IMR-90 (cell line): ENCODE data around the gene NPR3. TPM values are rescaled to one million over a fixed set of nuclear protein-coding genes. Genes with fewer than 3 reads are reported as not detected.

Experiments used
- ATAC-seq: fragments of 200-7000 bp; cut with Tn5 transposase; 2 replicates; pipeline ENCODE4 v1.9.1; 2020; ENCODE audit warnings: low read depth, mild to moderate bottlenecking, moderate library complexity
- BruUV-seq: library from RNA; stranded (reverse); fragments of 400-500 nt; replicated peaks from 2 replicates; lab custom pipeline; 2021; lab: Mats Ljungman, UMichigan
- CTCF ChIA-PET: fragments of 300-600 bp; formaldehyde crosslinking; extraction: SDS; loops from one replicate; lab custom pipeline; 2021; ENCODE audit warnings: antibody characterized with exemption; lab: Yijun Ruan, JAX
- POLR2A ChIA-PET: fragments of 300-600 bp; sonication (Branson Sonifier 250); formaldehyde crosslinking; loops from one replicate; lab custom pipeline; 2022; ENCODE audit warnings: antibody characterized with exemption; ENCODE audit not compliant: unreplicated experiment; lab: Charles Lee
- DNase-seq: peaks from one replicate; pipeline ENCODE4 v3.0.0; 2013
- H2AFZ ChIP-seq: replicated peaks from 2 replicates; pipeline ENCODE3; 2013; ENCODE audit warnings: low read length, mild to moderate bottlenecking; ENCODE audit not compliant: poor library complexity
- H2AK5ac ChIP-seq: 2 replicates; pipeline ENCODE4 v1.6.1; 2013; ENCODE audit warnings: low read depth, low read length, inconsistent platforms
- H2AK9ac ChIP-seq: replicated peaks from 2 replicates; pipeline ENCODE3; 2013; ENCODE audit warnings: mild to moderate bottlenecking, low read depth, low read length, moderate library complexity; ENCODE audit not compliant: poor library complexity
- H2BK120ac ChIP-seq: 2 replicates; pipeline ENCODE4 v1.6.1; 2013; ENCODE audit warnings: low read depth, low read length, inconsistent platforms
- H2BK15ac ChIP-seq: 3 replicates; pipeline ENCODE4 v1.6.1; 2013; ENCODE audit warnings: low read depth, low read length, inconsistent platforms
- H2BK20ac ChIP-seq: 2 replicates; pipeline ENCODE4 v1.6.1; 2013; ENCODE audit warnings: low read depth, mild to moderate bottlenecking, inconsistent platforms, low read length, moderate library complexity
- H2BK5ac ChIP-seq: 2 replicates; pipeline ENCODE4 v1.6.1; 2013; ENCODE audit warnings: mild to moderate bottlenecking, low read depth, low read length, inconsistent platforms; ENCODE audit not compliant: poor library complexity, severe bottlenecking
- H3K14ac ChIP-seq: replicated peaks from 2 replicates; pipeline ENCODE4 v1.6.1; 2013; ENCODE audit warnings: low read depth, low read length, inconsistent platforms
- H3K18ac ChIP-seq: 2 replicates; pipeline ENCODE4 v1.6.1; 2013; ENCODE audit warnings: low read depth, low read length, control low read depth
- H3K23ac ChIP-seq: 2 replicates; pipeline ENCODE4 v1.6.1; 2013; ENCODE audit warnings: low read depth, low read length, inconsistent platforms
- H3K27ac ChIP-seq: 2 replicates; pipeline ENCODE4 v1.5.1; 2013; ENCODE audit warnings: mild to moderate bottlenecking, control low read depth, low read length; ENCODE audit not compliant: insufficient read depth
- H3K27me3 ChIP-seq: 2 replicates; pipeline ENCODE4 v1.6.1; 2013; ENCODE audit warnings: low read length; ENCODE audit not compliant: control insufficient read depth, insufficient read depth
- H3K36me3 ChIP-seq: 2 replicates; pipeline ENCODE4 v1.6.1; 2013; ENCODE audit warnings: low read length, mixed read lengths; ENCODE audit not compliant: control insufficient read depth, insufficient read depth
- H3K4ac ChIP-seq: 2 replicates; pipeline ENCODE4 v1.6.1; 2013; ENCODE audit warnings: low read depth, low read length, inconsistent platforms
- H3K4me1 ChIP-seq: 2 replicates; pipeline ENCODE4 v1.6.1; 2013; ENCODE audit warnings: low read length, mixed read lengths; ENCODE audit not compliant: control insufficient read depth, insufficient read depth
- H3K4me2 ChIP-seq: 2 replicates; pipeline ENCODE4 v1.6.1; 2013; ENCODE audit warnings: low read depth, mild to moderate bottlenecking, control low read depth, low read length, moderate library complexity
- H3K4me3 ChIP-seq: 2 replicates; pipeline ENCODE4 v1.5.1; 2013; ENCODE audit warnings: low read depth, mild to moderate bottlenecking, control low read depth, low read length, moderate library complexity; ENCODE audit not compliant: insufficient read depth
- H3K56ac ChIP-seq: 2 replicates; pipeline ENCODE4 v1.6.1; 2013; ENCODE audit warnings: low read length, inconsistent platforms; ENCODE audit not compliant: insufficient read depth; ENCODE audit errors: extremely low read depth
- H3K79me1 ChIP-seq, 2 experiments: 2 replicates each; pipeline ENCODE4 v1.6.1; 2013; ENCODE audit warnings: low read length in 2 of 2, inconsistent platforms in 1 of 2, low read depth in 1 of 2
- H3K9ac ChIP-seq: 2 replicates; pipeline ENCODE4 v1.6.1; 2013; ENCODE audit warnings: low read depth, low read length, control low read depth
- H3K9me1 ChIP-seq: 2 replicates; pipeline ENCODE4 v1.6.1; 2013; ENCODE audit warnings: low read length, inconsistent platforms; ENCODE audit not compliant: insufficient read depth
- H3K9me3 ChIP-seq: 2 replicates; pipeline ENCODE4 v1.6.1; 2013; ENCODE audit warnings: low read length; ENCODE audit not compliant: control insufficient read depth, insufficient read depth
- H4K20me1 ChIP-seq: 2 replicates; pipeline ENCODE4 v1.6.1; 2013; ENCODE audit warnings: low read length, inconsistent platforms; ENCODE audit not compliant: insufficient read depth
- H4K5ac ChIP-seq: 2 replicates; pipeline ENCODE4 v1.6.1; 2013; ENCODE audit warnings: mild to moderate bottlenecking, low read depth, low read length, control low read depth
- H4K8ac ChIP-seq, 2 experiments: 2 replicates each; pipeline ENCODE4 v1.6.1; 2013; ENCODE audit warnings: low read depth in 2 of 2, low read length in 2 of 2, control low read depth in 1 of 2, inconsistent platforms in 1 of 2
- H4K91ac ChIP-seq: 2 replicates; pipeline ENCODE4 v1.6.1; 2013; ENCODE audit warnings: low read depth, low read length, inconsistent platforms; ENCODE audit not compliant: insufficient read depth
- BHLHE40 ChIP-seq: fragments of 150-350 bp; IDR thresholded peaks from 2 replicates; pipeline ENCODE4 v1.6.1; 2016; ENCODE audit warnings: mild to moderate bottlenecking, low read depth, low read length
- CEBPB ChIP-seq: IDR thresholded peaks from 2 replicates; pipeline ENCODE4 v1.6.1; 2012; ENCODE audit warnings: low read depth, low read length, improper control_type of control experiment
- CHD1 ChIP-seq: IDR thresholded peaks from 2 replicates; pipeline ENCODE4 v1.6.1; 2012; ENCODE audit warnings: low read depth, low read length, improper control_type of control experiment
- CTCF ChIP-seq: conservative IDR thresholded peaks from 2 replicates; pipeline ENCODE4 v1.5.1; 2012; ENCODE audit warnings: mild to moderate bottlenecking, low read depth, low read length, improper control_type of control experiment
- ELK1 ChIP-seq: fragments of 150-350 bp; IDR thresholded peaks from 2 replicates; pipeline ENCODE4 v1.6.1; 2016; ENCODE audit warnings: low read depth, mild to moderate bottlenecking, low read length, moderate library complexity, borderline replicate concordance
- FOS ChIP-seq: fragments of 150-350 bp; IDR thresholded peaks from 2 replicates; pipeline ENCODE4 v1.6.1; 2016; ENCODE audit warnings: low read depth, low read length
- MAFK ChIP-seq: IDR thresholded peaks from 2 replicates; pipeline ENCODE4 v1.6.1; 2012; ENCODE audit warnings: low read depth, low read length, improper control_type of control experiment
- MAZ ChIP-seq: IDR thresholded peaks from 2 replicates; pipeline ENCODE4 v1.6.1; 2012; ENCODE audit warnings: low read depth, mild to moderate bottlenecking, low read length, improper control_type of control experiment, moderate library complexity, borderline replicate concordance
- MXI1 ChIP-seq: IDR thresholded peaks from 2 replicates; pipeline ENCODE4 v1.6.1; 2012; ENCODE audit warnings: low read depth, mild to moderate bottlenecking, low read length, moderate library complexity, borderline replicate concordance
- NFE2L2 ChIP-seq: fragments of 150-350 bp; IDR thresholded peaks from 2 replicates; pipeline ENCODE4 v1.6.1; 2016; ENCODE audit warnings: low read depth, mild to moderate bottlenecking, low read length
- POLR2A ChIP-seq: IDR thresholded peaks from 2 replicates; pipeline ENCODE4 v1.6.1; 2012; ENCODE audit warnings: mild to moderate bottlenecking, low read depth, low read length
- RAD21 ChIP-seq: IDR thresholded peaks from 2 replicates; pipeline ENCODE4 v1.6.1; 2012; ENCODE audit warnings: low read length, improper control_type of control experiment
- RCOR1 ChIP-seq: IDR thresholded peaks from 2 replicates; pipeline ENCODE4 v1.6.1; 2012; ENCODE audit warnings: mild to moderate bottlenecking, low read length, improper control_type of control experiment; ENCODE audit not compliant: insufficient replicate concordance
- RFX5 ChIP-seq: IDR thresholded peaks from 2 replicates; pipeline ENCODE4 v1.8.0; 2012; ENCODE audit warnings: low read depth, mild to moderate bottlenecking, low read length, moderate library complexity
- SMC3 ChIP-seq: fragments of 150-350 bp; IDR thresholded peaks from 2 replicates; pipeline ENCODE4 v1.6.1; 2016; ENCODE audit warnings: low read depth, mild to moderate bottlenecking, antibody characterized with exemption, low read length, moderate library complexity
- USF2 ChIP-seq: fragments of 150-350 bp; IDR thresholded peaks from 2 replicates; pipeline ENCODE4 v1.6.1; 2017; ENCODE audit warnings: mild to moderate bottlenecking, antibody characterized with exemption, low read length, low read depth
- WGBS, 2 experiments: methylation state at CpG; one replicate each; pipeline versions ENCODE4 v1.1.5 to v1.1.7; 2013; ENCODE audit warnings: missing lambda C conversion rate in 2 of 2; ENCODE audit not compliant: insufficient read length in 1 of 2; ENCODE audit errors: extremely low coverage in 2 of 2; 5-methylcytosine and 5-hydroxymethylcytosine counted together
- dilution Hi-C: fragments of 300-500 bp; cut with HindIII; formaldehyde crosslinking; loops from one replicate; pipeline ENCODE4 v1.14.3; 2018; ENCODE audit warnings: low sequenced_read_pairs; ENCODE audit not compliant: unreplicated experiment
- in situ Hi-C: fragments of 300-500 bp; cut with MboI; formaldehyde crosslinking; loops from 3 replicates; pipeline ENCODE4 v1.14.3; 2019; ENCODE audit warnings: low sequenced_read_pairs, inconsistent platforms, mixed read lengths
- intact Hi-C: fragments of 100-400 bp; cut with micrococcal nuclease; formaldehyde crosslinking; loops from 2 replicates; pipeline ENCODE4 v1.10.0; 2022
- polyA plus RNA-seq, 3 experiments: library from polyadenylated mRNA; depleted of rRNA; stranded (reverse); fragments of >200 nt; gene quantifications; 2 replicates each; pipeline ENCODE4 v1.2.3, GENCODE V29; 2012; ENCODE audit warnings: low replicate concordance in 1 of 3
- total RNA-seq: library from RNA; depleted of rRNA; stranded (reverse); fragments of >200 nt; gene quantifications from 2 replicates; pipeline ENCODE4 v1.2.3, GENCODE V29; 2012

Gene NPR3
- total and polyA plus RNA-seq, 2 of the 4 experiments (the other 2 are of a cell fraction), result 24.6 to 88.2 TPM

GRCh38 chr5:32812399-32812798 lies 101.3 kb downstream of the NPR3 start:
- no peak overlapping the region for H3K56ac ChIP-seq
- no TSS peak for BruUV-seq
- in situ Hi-C loops, result no loop called here
- no peak overlapping the region for H3K23ac ChIP-seq
- dilution Hi-C loops, result no loop called here
- H2BK120ac ChIP-seq, result no peak overlapping the region
- H2AK9ac ChIP-seq, result no peak overlapping the region
- no peaks in the 10 kb centered on the region for H4K20me1 ChIP-seq
- no peak overlapping the region for H4K8ac ChIP-seq
- no peak overlapping the region for H2AFZ ChIP-seq
- no peaks in the 10 kb centered on the region for H3K36me3 ChIP-seq
- H3K14ac ChIP-seq, result no peak overlapping the region
- H3K4me3 ChIP-seq, result no peak overlapping the region
- H4K5ac ChIP-seq, result no peak overlapping the region
- H2AK5ac ChIP-seq, result no peak overlapping the region
- POLR2A ChIA-PET, result no interaction called here
- TF ChIP-seq RFX5 (no peak), NFE2L2 (no peak), FOS (no peak), RAD21 (no peak), RCOR1 (no peak), MAFK (no peak), CEBPB (no peak), CTCF (no peak), ELK1 (no peak), USF2 (no peak), SMC3 (no peak), CHD1 (no peak), POLR2A (no peak), BHLHE40 (no peak), MXI1 (no peak), MAZ (no peak)
- no peak overlapping the region for H2BK5ac ChIP-seq
- H3K9me1 ChIP-seq, result no peaks in the 10 kb centered on the region
- no peaks in the 10 kb centered on the region for H3K79me1 ChIP-seq
- H3K4ac ChIP-seq, result no peak overlapping the region
- H3K9me3 ChIP-seq, result no peaks in the 10 kb centered on the region
- CTCF ChIA-PET, result no interaction called here
- no peak overlapping the region for H3K9ac ChIP-seq
- H3K18ac ChIP-seq, result no peak overlapping the region
- H2BK20ac ChIP-seq, result no peak overlapping the region
- H3K27me3 ChIP-seq, result no peaks in the 10 kb centered on the region
- 88% methylated on average over 3 of the region's 5 CpGs; no CpG with 5 or more reads in 1 of the 2 experiments for WGBS, 2 experiments
- H2BK15ac ChIP-seq, result peak overlapping the region; percentile 36; the same call in 1 of the 3 replicates
- ATAC-seq, result no peak
- intact Hi-C loops, result no loop called here
- peak overlapping the region; percentile 38 for H4K91ac ChIP-seq
- no peak overlapping the region for H3K27ac ChIP-seq
- H3K4me2 ChIP-seq, result no peak overlapping the region
- DNase-seq, result no peak
- peaks cover 6% of the 10 kb centered on the region for H3K4me1 ChIP-seq
